Measurements from ENCODE around the gene RNF150. TPM values are rescaled to one million over a fixed set of nuclear protein-coding genes. Genes with fewer than 3 reads are reported as not detected.
"Not testable (repeated sequence)": the region's sequence is repeated elsewhere in the genome, so short reads cannot be mapped to it uniquely, and the experiment has no call there.

The RNF150 gene
- polyA plus RNA-seq, 2 of the 4 experiments (the other 2 are of a cell fraction), result 0.21 to 0.34 TPM

DNA sequence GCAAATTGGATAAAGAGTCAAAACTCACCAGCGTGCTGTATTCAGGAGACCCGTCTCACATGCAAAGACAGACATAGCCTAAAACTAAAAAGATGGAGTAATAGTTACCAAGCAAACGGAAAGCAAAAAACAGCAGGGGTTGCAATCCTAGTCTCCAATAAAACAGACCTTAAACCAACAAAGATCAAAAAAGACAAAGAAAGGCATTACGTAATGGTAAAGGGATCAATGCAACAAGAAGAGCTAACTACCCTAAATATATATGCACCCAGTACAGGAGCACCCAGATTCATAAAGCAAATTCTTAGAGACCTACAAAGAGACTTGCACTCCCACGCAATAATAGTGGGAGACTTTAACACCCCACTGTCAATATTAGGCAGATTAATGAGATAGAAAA lies 31.7 kb upstream of the RNF150 start:
- POLR2A ChIA-PET; DNase-seq (ENCODE audit: low read depth in 1 of 2, low spot score in 1 of 2); FAIRE-seq: not testable (repeated sequence)

DNA sequence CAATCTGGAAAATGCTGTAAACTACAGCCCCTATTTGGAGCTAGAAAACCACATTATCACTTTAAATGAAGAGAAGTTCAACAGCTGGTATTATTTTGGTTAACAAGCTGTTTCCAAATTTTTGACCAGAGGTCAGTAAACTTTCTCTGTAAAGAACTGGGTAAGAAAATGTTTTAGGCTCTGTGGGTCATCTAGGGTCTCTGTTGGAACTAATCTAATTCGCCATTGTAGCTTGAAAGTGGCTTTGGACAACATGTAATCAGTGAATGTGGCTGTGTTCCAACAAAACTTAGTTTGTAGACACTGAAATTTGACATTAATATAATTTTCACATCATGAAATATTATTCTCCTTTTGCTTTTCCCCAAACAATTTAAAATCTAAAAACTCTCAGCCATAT lies 25.8 kb upstream of the RNF150 start:
- ATAC-seq, result no peak
- no peak for TF ChIP-seq CBX2 (IDR thresholded peaks at IDR 0.05; ENCODE audit: borderline replicate concordance, low read depth)
- WGBS (ENCODE audit: missing lambda C conversion rate), result 89% methylated on average over 1 of the region's 1 CpG
- Histone ChIP-seq H3K9me3 (no peaks in the 10 kb centered on the region), H3K4me1 (no peaks in the 10 kb centered on the region; the same call in 2 of the 3 replicates), H3K4me3 (no peak overlapping the region), H3K27ac (no peak overlapping the region), H3K4me2 (no peak overlapping the region)
- DNase-seq (ENCODE audit: low read depth in 1 of 2, low spot score in 1 of 2), result no peak
- ChIA-PET CTCF (interaction anchor here (0.6 to 1.7 kb wide), 7 partner anchors 9 to 1932 kb away, joined by 3 to 7 read pairs (median 3); no protein-coding TSS in a partner anchor), POLR2A (no interaction called here)
- FAIRE-seq, result no peak

More for the DNA sequence above, 31.7 kb upstream of the RNF150 start:
- 67% methylated on average over 5 of the region's 5 CpGs for WGBS (ENCODE audit: missing lambda C conversion rate)
- H3K9me3 ChIP-seq, H3K27ac ChIP-seq, CTCF ChIA-PET, H3K4me1 ChIP-seq, H3K4me3 ChIP-seq, H3K4me2 ChIP-seq, ATAC-seq: not testable (repeated sequence)

- POLR2A ChIA-PET, result no interaction called here
- TF ChIP-seq RAD21 (conservative IDR thresholded peaks at IDR 0.05 in 1 of 2, IDR thresholded peaks at IDR 0.05 in 1 of 2), result peak; percentile 74 to 79
- peak; percentile 58 for TF ChIP-seq SMC3 (IDR thresholded peaks at IDR 0.05)
- no peak for TF ChIP-seq EP300 (IDR thresholded peaks at IDR 0.05)
- TF ChIP-seq, protein P1, sequence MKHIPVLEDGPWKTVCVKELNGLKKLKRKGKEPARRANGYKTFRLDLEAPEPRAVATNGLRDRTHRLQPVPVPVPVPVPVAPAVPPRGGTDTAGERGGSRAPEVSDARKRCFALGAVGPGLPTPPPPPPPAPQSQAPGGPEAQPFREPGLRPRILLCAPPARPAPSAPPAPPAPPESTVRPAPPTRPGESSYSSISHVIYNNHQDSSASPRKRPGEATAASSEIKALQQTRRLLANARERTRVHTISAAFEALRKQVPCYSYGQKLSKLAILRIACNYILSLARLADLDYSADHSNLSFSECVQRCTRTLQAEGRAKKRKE (CRISPR knock-in tag; IDR thresholded peaks at IDR 0.05; ENCODE audit: low read depth), result no peak
- no peak for TF ChIP-seq HEYL (CRISPR knock-in tag; IDR thresholded peaks at IDR 0.05)
- TF ChIP-seq CTCF (IDR thresholded peaks at IDR 0.05), result peak; percentile 67
- Histone ChIP-seq H3K4me1 (no peaks in the 10 kb centered on the region; the same call in 2 of the 3 replicates), H3K4me3 (no peak overlapping the region), H3K4me2 (no peak overlapping the region), H3K9me3 (no peaks in the 10 kb centered on the region), H3K27ac (0 out of 6 replicates have a peak overlapping the region, but pooled peaks of 1 of the 2 experiments have one; percentile 19)
- FAIRE-seq (no peak), DNase-seq (ENCODE audit: low read depth in 1 of 2, low spot score in 1 of 2) (peak; percentile 16 to 31), ATAC-seq (peak in 1 of 2 experiments; percentile 39; a peak in 1 of 6 replicates)
- CTCF ChIA-PET, result interaction anchor here (0.6 to 1.7 kb wide), 11 partner anchors 8 to 1932 kb away, joined by 3 to 7 read pairs (median 3); no protein-coding TSS in a partner anchor
Measured at GRCh38 chr4:141158219-141158618, 24.9 kb upstream of the RNF150 start.

DNA sequence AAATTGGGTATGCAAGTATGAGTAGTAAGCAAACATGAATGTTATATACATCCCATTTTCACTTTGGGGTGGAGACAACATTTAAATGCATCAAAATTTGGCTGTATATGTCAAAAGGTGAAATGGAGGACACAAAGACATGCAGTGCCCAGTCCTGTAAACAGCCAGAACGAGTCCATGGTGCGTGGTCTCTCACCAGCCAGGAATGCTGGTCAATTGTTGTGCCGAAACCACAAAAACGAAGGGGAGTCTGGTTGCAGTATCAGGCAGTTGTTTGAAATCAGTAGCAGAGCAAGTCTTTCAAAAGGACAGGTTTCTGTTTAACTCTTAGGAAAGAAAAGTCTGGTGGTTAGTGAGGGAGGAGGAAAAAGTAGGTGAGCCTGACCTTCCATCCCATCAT lies 22.3 kb upstream of the RNF150 start:
- CTCF ChIA-PET, result no interaction called here
- FAIRE-seq, result no peak
- Histone ChIP-seq H3K27ac (no peak overlapping the region), H3K4me3 (no peak overlapping the region), H3K4me1 (no peaks in the 10 kb centered on the region; the same call in 2 of the 3 replicates), H3K9me3 (no peaks in the 10 kb centered on the region), H3K4me2 (no peak overlapping the region)
- 77% methylated on average over 4 of the region's 4 CpGs for WGBS (ENCODE audit: missing lambda C conversion rate)
- DNase-seq (ENCODE audit: low read depth in 1 of 2, low spot score in 1 of 2), result no peak
- TF ChIP-seq TP53 (CRISPR knock-in tag; IDR thresholded peaks at IDR 0.05), result no peak
- TF ChIP-seq FOSB (CRISPR knock-in tag; IDR thresholded peaks at IDR 0.05), result no peak
- TF ChIP-seq RFX5 (IDR thresholded peaks at IDR 0.05), result no peak
- TF ChIP-seq POLR2A (IDR thresholded peaks at IDR 0.05; ENCODE audit: low read length), result no peak
- TF ChIP-seq CBX2 (IDR thresholded peaks at IDR 0.05; ENCODE audit: borderline replicate concordance, low read depth), result no peak
- TF ChIP-seq, protein P2, sequence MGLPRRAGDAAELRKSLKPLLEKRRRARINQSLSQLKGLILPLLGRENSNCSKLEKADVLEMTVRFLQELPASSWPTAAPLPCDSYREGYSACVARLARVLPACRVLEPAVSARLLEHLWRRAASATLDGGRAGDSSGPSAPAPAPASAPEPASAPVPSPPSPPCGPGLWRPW (IDR thresholded peaks at IDR 0.05), result no peak
- POLR2A ChIA-PET, result no interaction called here
- ATAC-seq, result no peak

- Histone ChIP-seq H3K4me3 (no peak overlapping the region), H3K9me3 (no peaks in the 10 kb centered on the region), H3K4me2 (no peak overlapping the region), H3K27ac (no peak overlapping the region; a peak in 1 of 6 replicates), H3K4me1 (no peaks in the 10 kb centered on the region; the same call in 2 of the 3 replicates)
- ChIA-PET POLR2A (no interaction called here), CTCF (interaction anchor here (1.0 to 1.4 kb wide), 2 partner anchors 12 to 1693 kb away, joined by 3 read pairs; no protein-coding TSS in a partner anchor)
- ATAC-seq, result no peak
- 52% methylated on average over 3 of the region's 3 CpGs for WGBS (ENCODE audit: missing lambda C conversion rate)
- DNase-seq (ENCODE audit: low read depth in 1 of 2, low spot score in 1 of 2), result no peak
- no peak for FAIRE-seq
- no peak for TF ChIP-seq EHF (CRISPR knock-in tag; IDR thresholded peaks at IDR 0.05)
- TF ChIP-seq, protein P2 (IDR thresholded peaks at IDR 0.05), result no peak
- no peak for TF ChIP-seq CBX8 (IDR thresholded peaks at IDR 0.05)
- TF ChIP-seq RARB (CRISPR knock-in tag; IDR thresholded peaks at IDR 0.05), result no peak
- TF ChIP-seq CHD2 (IDR thresholded peaks at IDR 0.05; ENCODE audit: low read length, partially characterized antibody), result no peak
- TF ChIP-seq, protein P3, sequence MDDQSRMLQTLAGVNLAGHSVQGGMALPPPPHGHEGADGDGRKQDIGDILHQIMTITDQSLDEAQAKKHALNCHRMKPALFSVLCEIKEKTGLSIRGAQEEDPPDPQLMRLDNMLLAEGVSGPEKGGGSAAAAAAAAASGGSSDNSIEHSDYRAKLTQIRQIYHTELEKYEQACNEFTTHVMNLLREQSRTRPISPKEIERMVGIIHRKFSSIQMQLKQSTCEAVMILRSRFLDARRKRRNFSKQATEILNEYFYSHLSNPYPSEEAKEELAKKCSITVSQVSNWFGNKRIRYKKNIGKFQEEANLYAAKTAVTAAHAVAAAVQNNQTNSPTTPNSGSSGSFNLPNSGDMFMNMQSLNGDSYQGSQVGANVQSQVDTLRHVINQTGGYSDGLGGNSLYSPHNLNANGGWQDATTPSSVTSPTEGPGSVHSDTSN (IDR thresholded peaks at IDR 0.05), result no peak
- TF ChIP-seq CTCF (IDR thresholded peaks at IDR 0.05), result no peak
- TF ChIP-seq HMGXB4 (CRISPR knock-in tag; IDR thresholded peaks at IDR 0.05; ENCODE audit: borderline replicate concordance), result no peak
Measured at GRCh38 chr4:141154725-141155124, 21.5 kb upstream of the RNF150 start.

Data from A549 (cell line).